Esophagus muscularis mucosa (tissue), 3 donors: ENCODE results near the gene CCDC201.
"Not testable (repeated sequence)": the region's sequence is repeated elsewhere in the genome, so short reads cannot be mapped to it uniquely, and the experiment has no call there.

ENCODE experiments used
- CTCF ChIP-seq, 3 experiments: fragments of 200-600 bp in 2 of 3; fragments of 450-650 bp in 1 of 3; sonication (generic) in 2 of 3; IDR thresholded peaks; one replicate each; pipeline ENCODE4 v1.5.1; 2017 to 2019; ENCODE audit warnings: antibody characterized with exemption in 3 of 3, mild to moderate bottlenecking in 2 of 3, moderate library complexity in 1 of 3
- EP300 ChIP-seq: sonication (generic); formaldehyde crosslinking; IDR thresholded peaks from one replicate; pipeline ENCODE4 v1.6.1; 2017; ENCODE audit warnings: antibody characterized with exemption

- not testable (repeated sequence) for TF ChIP-seq CTCF (IDR thresholded peaks at IDR 0.05); EP300
Observed at GRCh38 chr7:45852984-45853383, 19.9 kb downstream of the CCDC201 start.
